Measurements from ENCODE around the gene C1QL3. TPM values are rescaled to one million over a fixed set of nuclear protein-coding genes. Genes with fewer than 3 reads are reported as not detected.

Gene C1QL3
- total and polyA plus RNA-seq, 10 of the 15 experiments (the other 5 are each of a cell fraction or from before 2014, with no cell fraction given): 0.03 to 1.2 (median 0.50) TPM

GRCh38 chr10:16466001-16466400 is 55.7 kb downstream of the C1QL3 start (continued):
- TF ChIP-seq ZBTB40 (IDR thresholded peaks at IDR 0.05; ENCODE audit: borderline replicate concordance): no peak
- no peak for TF ChIP-seq ZBTB33 (IDR thresholded peaks at IDR 0.05)
- no peak for TF ChIP-seq ZNF207 (IDR thresholded peaks at IDR 0.05; ENCODE audit: borderline replicate concordance)
- no peak for TF ChIP-seq SMARCA5 (IDR thresholded peaks at IDR 0.05)
- no peak for TF ChIP-seq RUNX3 (IDR thresholded peaks at IDR 0.05; ENCODE audit: low read length)
- no peak for TF ChIP-seq GABPA (IDR thresholded peaks at IDR 0.05; ENCODE audit: low read depth)
- no peak for TF ChIP-seq NRF1 (conservative IDR thresholded peaks at IDR 0.05; ENCODE audit: low read depth, low read length)
- no peak for TF ChIP-seq BRCA1 (IDR thresholded peaks at IDR 0.05; ENCODE audit: low read depth, low read length)
- TF ChIP-seq POU2F2 (IDR thresholded peaks at IDR 0.05; ENCODE audit: borderline replicate concordance, low read depth, low read length): no peak
- TF ChIP-seq ZZZ3 (IDR thresholded peaks at IDR 0.05; ENCODE audit: control insufficient read depth, insufficient read length, low read depth): no peak
- no peak for TF ChIP-seq BACH1 (IDR thresholded peaks at IDR 0.05; ENCODE audit: borderline replicate concordance)
- no peak for TF ChIP-seq MXI1 (IDR thresholded peaks at IDR 0.05; ENCODE audit: low read depth, low read length)
- no peak for TF ChIP-seq RAD51 (IDR thresholded peaks at IDR 0.05)

Small RNAs within 50 kb of the gene (small RNA-seq; reads per million reads assigned to genes)
- gene RNU2-18P: not detected

Other genes starting within 250 kb of the C1QL3 start
- gene PTER, start 84.9 kb downstream of the C1QL3 start, total RNA-seq (2014; rRNA removed): 21.7 and 24.9 TPM in 2 replicates
- 26.4 and 26.9 TPM in 2 replicates for gene PTER, start 84.9 kb downstream of the C1QL3 start, total RNA-seq (2014; rRNA removed; fragmentation: Illumina TruSeq; extraction: Trizol)
- gene PTER, start 84.9 kb downstream of the C1QL3 start, total RNA-seq (2021): 19.9 and 20.3 TPM in 2 replicates
- gene PTER, start 84.9 kb downstream of the C1QL3 start, polyA plus RNA-seq (2011; rRNA removed): 31.2 and 41.2 TPM in 2 replicates
- 25.3 and 31.5 TPM in 2 replicates for gene PTER, start 84.9 kb downstream of the C1QL3 start, polyA plus RNA-seq (2014; fragmentation: Illumina TruSeq; extraction: Trizol)
- gene PTER, start 84.9 kb downstream of the C1QL3 start, polyA plus RNA-seq (2014; fragmentation: Nextera tagmentation; extraction: Ambion mirVana): 10 to 100 TPM; 18.4 to 29.4 TPM
- gene PTER, start 84.9 kb downstream of the C1QL3 start, polyA plus RNA-seq (2014; rRNA removed): 10.6 and 16.0 TPM in 2 replicates
- 10 to 100 TPM; 22.7 to 23.5 TPM for gene PTER, start 84.9 kb downstream of the C1QL3 start, polyA plus RNA-seq (2016; fragmentation: Nextera tagmentation; extraction: Ambion mirVana)

Measured in GM12878 (cell line).